HuH-7.5 (cell line): Measurements from ENCODE around the gene PGLYRP4.
A peak's percentile ranks its signal among the peaks of the same experiment; 100 is the strongest.
"Not testable (repeated sequence)": the region's sequence is repeated elsewhere in the genome, so short reads cannot be mapped to it uniquely, and the experiment has no call there.

ENCODE experiments used
- DNase-seq: peaks from one replicate; pipeline ENCODE4 v3.0.0; 2011; ENCODE audit warnings: low spot score

The PGLYRP4 gene

DNA sequence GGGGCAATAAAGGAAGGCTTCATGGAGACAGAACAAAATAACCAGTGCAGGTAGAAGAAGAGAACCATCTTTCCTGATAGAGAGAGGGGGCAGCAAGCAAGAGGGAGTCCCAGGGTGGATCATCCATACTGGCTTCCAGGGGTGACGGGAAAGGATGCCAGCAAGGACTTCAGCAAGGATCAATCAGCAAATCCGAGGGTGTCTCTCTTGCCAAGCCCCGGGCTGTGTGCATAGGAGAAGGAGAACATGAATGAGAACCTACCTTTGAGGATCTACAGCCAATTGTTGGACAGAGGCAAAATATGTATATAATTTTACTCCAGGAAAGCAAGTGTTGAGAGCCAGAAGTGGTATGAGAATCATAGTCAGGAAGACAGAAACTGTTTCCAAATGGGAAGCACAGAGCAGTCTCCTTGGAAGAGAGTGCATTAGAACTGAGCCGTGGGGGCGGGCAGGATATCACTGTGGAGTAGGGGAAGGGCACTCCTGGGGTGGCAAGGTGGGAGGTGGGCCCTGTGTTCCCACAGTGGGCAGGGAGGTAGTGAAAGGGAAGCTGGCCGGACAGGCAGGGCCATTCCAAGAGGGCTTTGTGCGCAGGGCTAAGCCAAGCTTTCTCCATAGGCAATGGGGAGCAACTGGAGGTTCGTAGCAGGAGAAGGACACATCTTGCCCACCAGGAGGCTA, 7.9 kb upstream of the PGLYRP4 start:
- no peak for DNase-seq

DNA sequence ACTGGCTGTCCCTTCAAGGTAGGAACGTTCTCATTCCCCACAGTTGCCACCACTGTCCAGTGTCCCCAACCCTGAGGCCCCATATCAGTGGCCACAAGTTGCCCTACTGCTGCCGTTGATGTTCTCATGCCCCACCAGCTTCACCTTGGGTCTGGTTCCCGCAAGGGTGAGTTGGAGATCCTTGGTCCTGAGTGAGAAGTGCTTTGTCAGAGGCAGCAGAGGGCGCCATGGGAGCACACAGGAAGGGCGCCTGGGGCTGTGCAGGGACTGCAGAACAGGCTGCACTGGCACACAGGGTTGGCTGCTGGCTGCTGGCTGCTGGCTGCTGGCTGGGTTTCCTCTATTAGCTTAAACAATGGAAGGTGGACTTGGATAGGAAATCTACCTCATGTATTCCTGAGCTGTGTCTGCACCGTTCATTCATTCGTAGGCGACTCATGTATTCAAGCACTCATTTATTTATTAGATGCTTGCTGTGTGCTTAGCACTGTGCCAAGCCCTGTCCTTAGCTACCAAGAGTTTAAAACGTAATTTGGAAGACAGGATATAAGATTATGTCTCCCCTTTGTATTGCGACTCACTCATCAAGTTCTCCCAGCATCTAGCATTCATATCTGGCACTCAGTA, 6.9 kb upstream of the PGLYRP4 start:
- DNase-seq, result peak; percentile 48

DNA sequence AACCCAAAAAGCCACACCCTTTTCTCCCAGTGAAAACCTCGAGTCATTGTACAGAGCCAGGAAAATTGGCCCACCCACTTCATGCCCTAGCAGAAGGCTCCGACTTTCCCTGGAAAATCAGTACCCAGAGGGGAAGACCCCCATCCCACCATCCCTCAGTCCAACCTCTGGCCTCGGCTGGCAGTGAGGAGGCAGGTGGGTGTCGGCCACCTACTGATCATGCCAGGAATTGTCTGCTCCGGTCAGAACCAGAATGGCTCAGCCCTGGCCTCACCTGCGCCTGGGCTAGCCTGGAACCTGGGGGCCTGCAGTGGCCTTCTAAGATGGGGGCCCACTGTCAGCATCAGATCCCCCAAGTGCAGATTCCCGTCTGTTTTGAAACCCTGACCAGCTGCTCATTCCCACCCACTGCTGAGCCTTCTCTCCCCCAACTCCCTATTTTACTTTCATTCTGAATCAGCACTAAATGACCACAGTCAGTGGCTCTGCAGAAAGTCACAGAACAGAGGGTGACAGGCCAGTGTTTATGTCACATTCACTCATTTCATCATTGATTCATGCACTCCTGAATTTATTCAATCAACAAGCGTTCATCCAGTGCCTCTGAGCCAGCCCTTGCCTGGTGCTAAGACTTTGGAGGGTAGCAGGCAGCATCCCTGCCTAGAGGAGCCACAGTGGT, 6.0 kb upstream of the PGLYRP4 start:
- DNase-seq, result no peak

DNA sequence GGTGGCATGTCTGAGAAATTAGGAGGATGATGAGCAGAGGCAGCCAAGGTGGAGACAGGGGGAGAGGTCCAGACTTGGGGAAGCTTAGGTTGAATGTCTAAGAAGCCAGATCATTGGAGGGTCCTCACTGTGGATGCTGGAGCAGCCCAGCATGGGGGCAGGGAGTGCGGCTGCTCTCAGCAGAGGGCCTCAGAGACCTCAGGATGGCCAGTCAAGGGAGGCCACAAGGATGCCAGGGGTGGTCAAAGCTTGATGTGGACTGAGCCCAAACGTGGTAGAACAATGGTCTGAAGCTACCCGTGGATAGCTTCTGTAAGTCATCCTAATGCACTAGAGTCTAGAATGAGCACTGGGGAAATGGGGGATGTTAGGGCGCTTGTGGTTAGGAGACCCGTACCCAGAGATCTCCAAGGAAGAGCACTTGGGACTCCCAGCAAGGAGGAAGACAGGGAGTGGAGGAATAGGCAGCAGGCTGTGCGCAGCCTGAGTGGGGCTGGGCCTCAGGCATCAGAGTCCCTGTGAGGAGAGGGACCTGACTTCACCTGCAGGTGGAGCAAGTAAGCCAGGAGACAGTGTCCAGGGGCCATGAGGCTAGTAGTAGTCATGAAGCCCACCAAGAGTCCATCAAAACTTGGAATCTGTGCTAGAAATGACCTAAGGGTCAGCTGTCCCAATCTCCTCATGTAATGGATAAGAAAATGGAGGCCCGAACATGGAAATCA, 4.7 kb upstream of the PGLYRP4 start:
- DNase-seq, result peak; percentile 47

DNA sequence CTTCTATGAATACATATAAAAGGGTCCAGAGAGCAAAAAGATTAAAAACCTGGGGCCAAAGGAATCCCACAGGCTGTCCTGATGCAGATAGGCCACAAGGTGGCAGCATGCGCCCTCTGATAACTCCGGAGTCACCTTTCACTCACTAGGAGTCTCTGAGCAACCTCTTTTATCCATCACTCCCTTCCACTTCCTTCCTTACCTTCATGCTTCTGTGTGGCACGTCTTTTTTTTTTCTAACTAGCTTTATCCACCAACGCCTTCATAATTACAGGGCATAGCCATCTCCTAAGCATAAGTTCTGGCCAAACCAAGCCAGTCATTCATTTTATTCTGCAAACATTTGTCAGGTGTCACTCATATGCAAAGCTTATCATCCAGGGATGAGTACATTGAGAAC, 3.9 kb upstream of the PGLYRP4 start:
- peak; percentile 68 for DNase-seq

DNA sequence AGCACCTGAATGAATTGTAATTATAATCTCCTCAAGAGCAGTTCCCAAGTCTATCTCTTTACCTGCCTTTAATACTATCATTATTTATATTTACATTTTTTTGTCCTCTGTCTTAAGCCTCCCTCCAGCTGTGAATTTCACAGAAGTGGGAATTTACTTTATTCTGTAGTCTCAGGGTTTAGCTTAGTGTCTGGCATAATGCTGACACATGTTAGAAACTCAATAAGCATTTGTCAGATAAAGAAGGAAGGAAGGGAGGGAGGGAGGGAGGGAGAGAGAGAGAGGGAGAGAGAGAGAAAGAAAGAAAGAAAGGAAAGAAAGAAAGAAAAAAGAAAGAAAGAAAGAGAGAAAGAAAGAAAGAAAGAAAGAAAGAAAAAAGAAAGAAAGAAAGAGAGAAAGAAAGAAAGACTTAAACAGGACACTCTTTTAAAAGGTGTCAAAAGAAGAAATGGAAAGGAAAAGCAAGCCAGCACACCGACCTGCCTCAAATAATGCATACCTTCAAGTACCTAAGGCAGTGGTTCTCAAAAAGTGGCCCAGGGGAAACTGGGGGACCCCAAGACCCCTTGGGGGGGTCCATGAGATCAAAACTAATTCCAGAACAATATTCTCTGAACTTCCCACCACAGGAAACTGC, 1.8 kb upstream of the PGLYRP4 start:
- DNase-seq, result no peak

DNA sequence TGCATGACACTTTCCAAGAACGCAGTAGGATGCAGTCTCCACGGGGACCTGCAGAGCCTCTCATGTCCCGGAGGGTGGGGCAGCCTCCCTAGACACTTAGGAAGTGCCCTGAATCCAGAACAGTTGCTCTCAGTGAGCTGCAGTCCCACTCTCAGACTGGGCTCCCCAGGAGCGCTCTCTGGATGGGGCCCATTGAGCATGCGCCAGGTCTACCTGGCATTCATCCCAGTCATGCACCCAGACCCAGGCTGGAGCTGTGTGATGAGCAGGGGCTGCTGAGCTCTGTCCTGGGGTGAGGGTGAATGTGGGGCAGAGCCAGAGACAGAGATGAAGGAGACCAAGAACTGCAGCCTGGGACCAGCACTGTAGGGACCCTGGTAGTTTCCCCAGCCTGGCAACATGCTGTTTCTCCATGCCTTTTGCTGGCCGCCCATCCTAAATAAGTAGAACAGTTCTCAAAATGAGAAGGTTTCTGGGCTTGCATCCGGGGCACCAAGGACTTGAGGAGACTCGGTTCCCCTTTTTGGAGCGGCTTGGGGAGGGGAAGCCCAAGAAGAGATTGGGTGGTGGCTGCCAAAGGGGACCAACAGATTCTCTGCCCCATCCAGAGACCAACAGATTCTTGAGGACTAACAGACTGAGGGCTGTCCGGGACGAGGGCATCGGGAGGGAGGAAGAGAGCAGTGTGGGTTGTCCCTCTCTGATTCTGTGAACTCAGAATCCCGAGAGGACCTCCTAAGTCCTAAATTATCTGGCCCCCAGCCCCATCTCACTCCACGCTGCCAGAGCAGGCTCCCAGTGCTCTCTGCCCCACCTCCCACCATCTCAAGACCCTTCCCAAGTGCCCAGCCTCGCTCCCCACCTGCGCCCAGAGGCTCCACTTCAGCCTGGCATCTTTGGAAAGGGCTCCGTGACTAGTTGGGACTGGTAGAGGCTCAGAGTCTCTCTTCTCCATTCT, 1.0 kb upstream of the PGLYRP4 start:
- DNase-seq, result no peak

DNA sequence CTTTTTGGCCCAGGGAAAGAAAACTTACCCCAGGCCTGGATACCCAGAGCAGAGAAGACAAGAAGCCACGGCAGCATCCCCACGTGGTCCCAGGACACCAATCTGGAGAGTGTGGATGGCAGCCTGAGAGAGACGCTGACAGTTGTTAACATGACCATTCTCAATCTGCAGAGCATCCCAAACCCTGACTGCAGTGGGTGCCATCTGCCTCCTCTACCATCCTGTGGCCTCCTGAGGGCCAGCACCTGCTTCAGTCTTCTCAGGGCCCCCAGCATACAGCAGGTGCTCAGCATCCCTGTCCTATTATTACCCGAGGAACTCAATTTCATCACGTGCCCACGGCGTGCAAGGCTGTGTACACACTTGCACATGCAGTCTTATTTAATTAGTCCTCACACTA, 785 bp downstream of the PGLYRP4 start:
- no peak for DNase-seq

DNA sequence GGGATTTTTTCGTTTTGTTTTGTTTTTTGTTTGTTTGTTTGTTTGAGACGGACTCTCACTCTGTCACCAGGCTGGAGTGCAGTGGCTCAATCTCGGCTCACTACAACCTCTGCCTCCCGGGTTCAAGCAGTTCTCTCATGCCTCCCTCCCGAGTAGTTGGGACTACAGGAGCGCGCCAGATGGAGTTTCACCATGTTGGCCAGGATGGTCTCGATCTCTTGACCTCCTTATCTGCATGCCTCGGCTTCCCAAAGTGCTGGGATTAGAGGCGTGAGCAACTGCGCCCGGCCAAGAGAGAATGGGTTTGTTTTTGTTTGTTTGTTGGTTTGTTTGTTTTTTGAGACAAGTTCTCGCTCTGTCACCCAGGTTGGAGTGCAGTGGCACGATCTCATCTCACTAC, 1.6 kb downstream of the PGLYRP4 start:
- DNase-seq, result not testable (repeated sequence)

DNA sequence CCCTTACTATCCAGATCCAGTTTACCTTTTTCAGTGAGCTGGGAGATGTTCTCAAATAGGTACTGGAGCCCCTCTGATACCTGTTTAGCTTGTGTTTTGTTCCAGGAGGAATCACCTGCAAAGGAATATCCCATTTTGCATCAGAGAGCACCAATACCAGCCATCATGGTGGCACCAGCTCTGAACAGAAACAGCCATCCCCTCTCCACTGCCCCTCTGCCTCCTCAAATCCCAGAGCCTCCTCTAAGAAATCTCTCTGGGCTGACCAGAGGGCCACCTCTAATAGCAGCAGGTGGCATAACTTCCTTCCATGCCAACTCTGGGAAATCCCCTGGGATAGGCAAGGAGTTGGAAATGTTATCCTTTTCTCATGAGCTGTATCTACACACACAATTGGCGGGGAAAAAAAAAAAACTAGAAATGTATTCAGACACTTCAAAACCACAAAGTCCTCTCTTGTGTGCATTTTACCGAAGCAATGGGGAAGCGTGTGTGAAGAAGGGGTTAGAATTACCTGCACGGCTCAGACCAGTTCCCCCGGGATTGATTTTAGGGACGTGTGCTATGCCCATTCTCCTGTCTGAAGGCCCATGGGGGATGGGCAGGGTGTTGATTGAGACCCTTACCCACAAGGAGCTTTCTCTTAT, 2.4 kb downstream of the PGLYRP4 start:
- DNase-seq, result no peak

DNA sequence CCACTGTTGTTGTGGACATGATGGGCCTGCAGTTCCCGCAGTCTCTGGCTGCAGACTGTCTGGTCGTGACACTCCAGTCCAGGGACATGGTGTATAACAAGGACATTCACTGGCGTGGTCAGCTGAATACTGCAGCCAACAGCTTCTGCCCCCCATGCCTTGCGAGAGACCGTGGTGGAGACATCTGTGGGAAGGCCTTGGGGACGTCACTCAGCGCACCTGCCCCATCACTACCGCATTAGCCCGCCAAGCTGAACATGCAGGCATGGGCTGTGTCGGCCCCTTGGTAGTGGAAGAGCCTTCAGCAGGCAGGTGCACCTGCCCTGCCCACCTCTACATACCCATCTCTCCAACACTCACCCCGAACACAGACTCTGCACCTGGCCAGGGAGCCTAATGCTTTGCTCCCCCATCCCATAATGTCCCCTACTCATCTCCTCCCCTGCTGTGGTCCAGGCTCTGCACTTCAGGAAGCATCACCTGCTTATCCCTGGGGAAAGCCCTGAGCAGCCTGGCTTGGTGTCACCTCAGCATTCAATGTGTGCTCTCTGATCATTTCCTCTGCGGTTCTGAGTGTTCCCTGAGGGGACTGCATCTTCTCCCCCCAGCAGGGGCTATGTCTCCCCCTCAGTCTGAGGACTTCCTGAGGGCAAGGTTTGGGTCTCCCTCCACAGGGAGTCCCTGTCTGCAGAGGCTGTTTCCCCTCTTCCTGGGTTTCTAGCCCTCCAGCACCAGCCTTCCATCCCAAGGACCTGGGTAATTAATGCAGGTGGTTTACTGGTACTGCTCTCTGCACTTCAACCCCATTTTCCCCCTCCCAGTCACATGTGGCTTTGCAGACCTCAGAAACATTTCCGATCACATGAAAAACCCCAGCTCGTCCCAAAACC, 3.2 kb downstream of the PGLYRP4 start:
- no peak for DNase-seq

DNA sequence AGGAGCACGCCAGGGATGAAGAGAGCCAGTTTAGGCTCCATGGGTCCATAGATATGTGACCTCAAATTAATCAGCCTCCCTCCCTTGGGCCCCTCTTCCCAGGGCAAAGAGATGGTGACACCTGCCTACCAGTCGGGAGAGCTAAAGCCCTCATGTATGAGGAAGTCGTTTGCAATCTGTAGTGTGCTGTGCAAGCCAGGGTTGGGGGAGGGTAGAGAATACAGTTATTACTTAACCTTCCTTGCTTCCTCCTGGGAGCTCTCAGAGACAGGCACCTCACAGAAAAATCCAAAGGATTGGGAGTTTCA, 4.0 kb downstream of the PGLYRP4 start:
- no peak for DNase-seq

DNA sequence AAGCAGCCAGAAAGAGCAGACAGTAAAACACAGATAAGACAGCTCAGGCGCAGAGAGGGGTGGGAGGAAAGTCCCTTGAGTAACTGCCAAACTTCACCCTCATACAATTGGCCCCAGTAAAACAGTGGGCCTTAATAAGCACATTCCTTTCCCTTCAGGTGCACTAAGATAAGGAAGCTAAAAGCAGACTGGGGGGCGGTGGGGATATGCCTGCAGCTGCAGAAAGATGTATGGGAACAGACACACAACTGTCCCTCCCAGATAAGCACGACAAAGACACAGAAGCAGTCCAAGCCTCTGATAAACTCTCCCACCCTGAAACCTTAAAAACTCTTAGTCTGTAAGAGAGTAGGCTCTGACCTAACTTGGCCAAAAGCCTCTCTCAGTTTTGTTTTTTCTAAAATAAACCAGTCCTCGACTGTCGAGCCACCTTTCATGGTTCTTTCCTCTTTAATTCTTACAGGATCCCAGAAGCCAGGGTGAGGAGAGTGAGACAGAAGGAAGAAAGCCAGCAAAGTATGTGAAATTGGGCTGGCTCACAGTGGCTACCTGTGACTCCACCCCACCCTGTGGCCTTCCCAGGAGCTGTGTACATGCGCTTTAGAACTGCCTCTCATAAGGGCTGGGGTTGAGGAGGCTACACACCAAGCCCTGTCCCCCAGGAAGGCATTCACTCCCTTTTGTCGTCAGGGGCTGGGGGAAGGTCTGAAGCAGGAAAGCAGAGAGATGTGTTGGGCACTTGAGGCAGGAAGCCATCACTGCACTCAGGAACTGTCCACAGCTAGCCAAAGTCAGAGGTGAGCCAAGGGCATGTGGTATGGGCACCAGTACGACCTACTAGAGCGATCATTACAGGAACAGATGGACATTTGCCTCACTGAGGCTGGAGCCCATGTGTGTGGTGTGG, 4.6 kb downstream of the PGLYRP4 start:
- DNase-seq, result no peak

DNA sequence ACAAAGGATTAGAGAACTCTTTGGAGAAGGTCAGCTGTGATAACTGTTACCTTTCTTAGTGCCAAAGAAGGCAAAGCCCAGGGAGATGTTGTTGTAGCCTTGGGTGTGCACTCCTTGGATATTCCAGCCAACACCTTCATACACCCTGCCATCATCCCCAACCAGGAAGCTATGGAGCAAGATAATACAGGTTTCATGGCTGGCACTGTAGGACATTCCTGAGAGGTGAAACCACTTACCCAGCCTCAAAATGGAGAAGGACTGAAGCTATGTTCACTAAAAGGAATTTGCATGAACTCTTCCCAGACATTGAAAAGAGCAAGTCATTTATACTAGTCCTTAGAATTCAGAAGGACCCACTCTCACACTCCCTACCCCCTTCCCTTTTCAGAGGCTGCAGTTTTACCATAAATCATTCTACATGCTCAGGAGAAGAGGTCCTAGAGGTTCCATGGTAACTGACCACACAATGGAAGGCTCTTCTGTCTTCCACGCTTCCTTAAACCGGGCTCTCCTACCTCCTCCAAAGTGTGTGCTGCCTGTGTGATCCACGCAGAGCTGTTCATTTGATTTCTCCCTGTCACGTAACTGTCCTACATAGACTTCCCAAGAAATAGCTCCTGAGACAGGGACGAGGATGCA, 5.5 kb downstream of the PGLYRP4 start:
- DNase-seq, result no peak

DNA sequence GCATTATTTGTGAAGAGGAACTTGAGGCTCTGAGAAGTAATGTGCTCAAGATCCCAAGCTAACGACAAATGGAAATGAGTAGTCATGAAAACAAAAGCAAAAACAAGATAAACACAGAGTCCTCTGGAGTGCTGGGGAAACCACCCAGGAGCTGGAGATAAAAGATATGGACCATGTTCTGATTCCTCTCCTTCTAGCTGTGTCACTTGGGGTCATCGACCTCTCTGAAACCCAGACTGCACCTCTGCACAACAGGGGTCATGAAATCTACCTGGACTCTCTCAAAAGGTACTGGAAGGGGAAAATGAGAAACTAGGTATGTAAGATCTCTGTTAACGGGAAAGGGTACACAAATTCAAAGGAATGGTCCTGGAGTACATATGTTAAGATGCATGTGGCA, 6.5 kb downstream of the PGLYRP4 start:
- DNase-seq, result no peak

DNA sequence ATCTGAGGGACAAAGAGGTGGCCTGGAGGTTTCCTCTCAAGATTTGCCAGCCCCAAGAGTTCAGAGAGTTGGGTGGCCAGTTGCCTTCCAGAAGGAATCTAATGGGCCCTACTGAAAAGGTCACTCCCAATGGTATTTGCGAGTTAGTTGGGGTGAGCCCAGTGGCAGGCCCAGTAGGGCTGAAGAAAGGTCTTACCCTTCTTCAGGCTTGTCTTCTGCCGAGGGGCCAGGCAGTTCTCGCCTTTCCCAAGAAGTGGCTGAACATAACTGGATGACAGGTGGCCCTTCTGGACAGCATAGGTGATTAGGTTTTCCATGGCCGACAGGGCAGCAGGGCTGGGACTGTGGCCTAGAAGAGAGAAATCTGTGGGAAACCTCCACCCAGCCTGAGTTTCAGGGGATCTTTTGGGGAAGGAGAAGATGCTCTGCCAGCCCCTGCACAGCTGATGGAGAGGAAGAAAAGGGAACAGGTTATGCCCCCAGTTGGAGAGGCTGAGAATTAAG, 7.2 kb downstream of the PGLYRP4 start:
- no peak for DNase-seq

DNA sequence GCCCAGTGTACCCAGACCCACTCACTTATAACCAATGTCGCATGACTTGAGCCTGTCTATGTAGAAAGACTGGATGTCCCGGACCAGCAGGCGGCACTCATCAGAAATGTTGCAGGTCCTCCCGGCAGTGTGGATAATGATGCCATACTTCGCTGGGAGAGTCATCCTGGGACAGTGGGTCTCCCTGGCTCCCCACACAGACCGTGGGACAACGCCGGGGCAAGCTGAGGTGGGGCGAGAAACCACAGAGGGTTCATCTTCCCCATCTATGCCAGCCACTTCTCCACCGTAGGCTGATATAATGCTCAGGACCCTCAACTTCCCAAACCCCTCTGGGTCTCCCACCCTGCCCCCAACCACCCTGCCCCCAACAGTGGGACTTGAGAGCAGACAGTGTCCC, 8.3 kb downstream of the PGLYRP4 start:
- DNase-seq, result no peak

DNA sequence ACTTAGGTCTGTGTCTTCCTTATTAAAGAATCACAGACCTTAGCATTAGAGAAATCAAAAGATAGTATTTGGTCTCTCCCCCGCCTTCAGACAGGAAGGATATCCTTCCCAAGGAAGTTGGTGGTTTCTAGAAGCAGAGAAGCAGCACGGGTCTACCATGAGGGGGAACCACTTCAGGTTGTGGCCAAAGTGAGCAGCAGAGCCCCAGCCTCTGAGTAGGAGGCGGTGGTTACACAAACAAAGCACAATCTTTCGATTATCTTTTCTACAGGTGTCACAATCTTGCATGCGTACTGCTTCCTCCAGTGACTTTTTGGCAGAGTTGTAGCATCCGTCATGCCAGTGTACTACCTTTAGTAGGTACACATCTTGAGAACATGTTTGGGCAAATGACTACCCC, 8.8 kb downstream of the PGLYRP4 start:
- no peak for DNase-seq
